ENCODE measurements around the gene LNX1.

Gene LNX1
- 0 to 0.41 (median 0.14) reads per million in 18 experiments for total RNA-seq

GRCh38 chr4:53591372-53591892 lies at the start of gene LNX1:
Gene LNX1 (minus strand): TSS chr4:53591486. CDS start chr4:53574002, 17,484 bp downstream.
- DNase-seq = peak; percentile 42 to 52

DNA sequence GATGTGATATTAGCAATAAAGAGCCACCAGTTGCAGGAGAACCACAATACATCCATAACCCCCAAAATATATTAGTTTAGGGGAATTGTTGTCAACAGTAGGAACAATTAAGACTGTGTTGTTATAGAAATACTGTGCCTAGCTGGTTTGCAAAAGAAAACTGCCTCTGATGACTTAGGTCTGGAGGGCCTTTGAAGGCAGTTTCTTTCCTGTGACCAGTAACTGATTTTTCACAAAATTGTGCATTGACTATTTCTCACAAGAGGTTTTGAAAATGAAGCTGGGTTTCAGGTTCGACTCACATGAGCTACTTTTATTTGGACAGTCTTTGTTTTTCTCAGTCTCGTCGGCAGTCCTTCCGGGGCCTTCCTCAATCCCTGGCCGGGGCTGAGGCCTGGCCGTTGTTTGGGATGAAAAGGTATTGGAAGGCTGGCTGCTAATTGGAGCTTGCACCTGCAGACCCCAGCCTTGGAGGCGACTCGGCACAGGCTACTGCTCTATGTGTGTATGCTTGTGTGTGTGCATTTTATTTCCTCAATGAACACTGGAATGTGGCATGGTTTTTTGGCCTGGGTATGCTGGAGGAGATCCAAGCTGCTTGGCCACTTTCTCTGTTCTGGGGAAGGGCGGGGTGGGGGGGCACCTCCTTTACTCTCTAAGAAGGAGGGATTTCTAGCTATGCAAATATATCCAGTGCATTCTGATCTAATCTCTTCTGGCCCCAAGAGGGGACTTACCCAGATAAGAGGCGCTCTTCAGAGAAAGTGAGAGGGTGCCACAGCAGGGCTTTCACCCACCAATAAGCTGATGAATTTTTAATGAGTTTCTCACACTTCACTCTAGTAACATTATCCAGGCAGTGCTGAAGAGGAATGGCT lies 49.5 kb upstream of the LNX1 start:
- no peak for DNase-seq

DNA sequence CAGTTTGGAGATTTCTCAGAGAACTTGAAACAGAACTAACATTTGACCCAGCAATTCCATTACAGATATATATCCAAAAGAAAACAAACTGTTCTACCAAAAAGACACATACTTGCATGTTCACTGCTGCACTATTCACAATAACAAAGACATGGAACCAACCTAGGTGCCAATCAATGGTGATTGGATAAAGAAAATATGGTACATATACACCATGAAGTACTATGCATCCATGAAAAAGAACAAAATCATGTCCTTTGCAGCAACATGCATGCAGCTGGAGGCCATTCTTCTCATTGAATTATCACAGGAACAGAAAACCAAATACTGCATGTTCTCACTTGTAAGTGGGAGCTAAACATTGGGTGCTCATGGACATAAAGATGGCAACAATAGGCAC lies 47.6 kb upstream of the LNX1 start:
- DNase-seq = no peak

DNA sequence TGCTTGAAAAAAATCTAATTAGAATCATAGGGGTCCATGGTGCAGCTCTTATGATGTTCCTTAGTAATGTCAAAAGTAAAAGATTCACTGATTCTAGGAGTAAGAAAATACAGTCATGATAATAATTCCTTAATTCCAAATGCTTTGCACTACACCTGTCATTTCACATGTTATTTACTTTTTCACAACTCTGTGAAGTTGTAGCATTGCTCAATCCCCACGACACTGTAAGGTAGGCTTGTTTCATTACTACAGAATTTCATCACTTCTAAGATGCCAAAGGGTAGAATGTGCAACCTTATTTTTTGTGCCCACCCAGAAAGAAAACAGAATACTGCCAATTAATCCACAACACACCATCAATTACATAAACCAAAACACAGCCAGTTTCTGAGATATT lies 46.1 kb upstream of the LNX1 start:
- DNase-seq = no peak

DNA sequence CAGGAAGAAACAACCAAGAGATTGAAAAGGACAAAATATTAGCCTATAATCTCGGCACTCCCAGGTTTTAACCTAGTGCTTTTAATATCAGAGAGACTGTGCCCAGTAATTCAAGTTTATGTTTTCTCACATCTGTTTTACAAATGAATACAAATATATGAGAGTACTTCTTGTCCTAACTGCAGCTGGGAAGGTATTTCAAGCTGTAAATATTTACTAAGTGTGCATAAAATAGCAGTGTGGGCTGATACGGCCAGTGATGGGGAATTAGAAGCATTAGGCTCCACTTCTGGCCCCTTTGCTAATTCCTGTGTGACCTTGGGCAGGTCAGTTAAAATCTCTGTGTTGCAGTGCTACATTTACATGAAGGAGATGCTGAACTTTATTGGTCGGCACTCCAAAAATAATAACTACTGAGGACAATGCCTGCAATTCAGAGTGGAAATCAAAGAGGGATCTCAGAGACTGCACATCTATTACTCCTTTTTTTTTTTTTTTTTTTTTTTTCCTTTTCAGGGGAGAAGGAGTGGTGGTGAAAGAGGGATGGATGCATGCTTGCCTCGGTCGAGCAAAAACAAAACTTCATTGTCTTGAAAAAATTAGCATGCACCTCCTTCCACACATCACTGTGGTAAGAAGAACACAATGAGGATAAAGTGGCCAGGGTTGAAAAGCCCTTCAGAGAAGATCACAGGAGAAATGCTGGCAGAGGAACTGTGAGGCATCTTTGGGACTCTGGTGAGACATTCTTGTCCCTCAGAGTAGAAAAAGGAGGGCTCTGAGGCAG lies 44.6 kb upstream of the LNX1 start:
- DNase-seq = no peak

DNA sequence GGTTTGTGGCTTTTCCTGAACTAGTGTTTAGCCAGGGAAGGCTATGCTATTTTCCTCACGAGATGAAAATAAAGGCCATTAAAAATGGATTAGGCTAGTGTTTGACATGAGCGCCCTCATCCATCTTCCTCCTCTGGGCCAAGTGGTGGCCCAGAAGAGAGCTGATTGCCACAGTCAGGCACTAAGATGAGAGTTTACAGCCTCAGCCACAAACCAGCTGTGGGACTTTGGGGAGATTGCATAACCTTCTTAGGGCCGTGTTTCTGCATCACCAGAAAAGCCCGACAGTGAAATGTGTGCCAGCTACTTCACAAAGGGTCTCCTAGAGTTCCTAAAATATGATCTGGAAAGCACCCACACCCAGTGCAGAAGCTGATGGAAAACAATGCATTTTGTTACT lies 42.3 kb upstream of the LNX1 start:
- peak in 1 of 2 donors; percentile 11 for DNase-seq

DNA sequence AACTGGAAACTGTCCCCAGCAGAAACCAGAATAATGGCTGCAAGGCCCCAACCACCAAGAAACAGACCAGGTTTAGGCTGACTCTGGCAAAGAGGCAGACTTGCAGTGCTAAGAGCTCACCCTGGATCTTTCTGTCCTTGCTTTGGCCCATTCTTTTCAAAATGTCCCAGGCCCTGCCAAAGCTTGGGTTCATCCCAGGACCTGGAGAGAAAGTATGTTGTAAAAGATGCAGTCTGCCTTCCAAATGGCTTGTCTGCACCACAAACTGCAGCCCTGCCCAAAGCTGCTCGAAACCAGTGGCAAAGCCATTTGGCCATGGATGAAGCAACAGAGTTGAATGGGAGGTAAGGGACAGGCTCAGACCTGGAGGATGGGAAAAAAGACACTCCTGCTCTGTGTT lies 38.0 kb upstream of the LNX1 start:
- DNase-seq = no peak

GRCh38 chr4:53626491-53626890 lies 35.2 kb upstream of the LNX1 start:
- no peak for DNase-seq

DNA sequence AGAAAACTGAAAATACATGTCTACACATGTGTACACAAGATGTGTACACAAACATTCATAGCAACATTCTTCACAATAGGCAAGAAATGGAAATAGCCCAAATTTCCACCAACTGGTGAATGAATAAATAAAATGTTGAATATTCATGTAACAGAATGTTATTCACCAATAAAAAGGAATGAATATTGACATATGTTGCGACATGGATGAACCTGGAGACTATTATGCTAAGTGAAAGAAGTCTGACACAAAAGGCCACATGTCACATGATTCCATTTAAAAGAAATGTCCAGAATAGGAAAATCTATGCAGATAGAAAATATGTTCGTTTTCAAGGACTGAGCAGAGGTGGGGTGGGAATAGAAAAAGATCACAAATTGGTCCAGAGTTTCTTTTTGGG lies 34.6 kb upstream of the LNX1 start:
- DNase-seq = no peak

GRCh38 chr4:53622739-53623151 lies 31.5 kb upstream of the LNX1 start:
- DNase-seq = no peak

GRCh38 chr4:53620956-53621355 lies 29.7 kb upstream of the LNX1 start:
- no peak for DNase-seq

GRCh38 chr4:53619431-53619830 lies 28.1 kb upstream of the LNX1 start:
- DNase-seq = no peak

- DNase-seq = no peak
These were observed 27.0 kb upstream of the LNX1 start for GRCh38 chr4:53618321-53618720.

- DNase-seq = no peak
These were observed 25.9 kb upstream of the LNX1 start for GRCh38 chr4:53617101-53617680.

DNA sequence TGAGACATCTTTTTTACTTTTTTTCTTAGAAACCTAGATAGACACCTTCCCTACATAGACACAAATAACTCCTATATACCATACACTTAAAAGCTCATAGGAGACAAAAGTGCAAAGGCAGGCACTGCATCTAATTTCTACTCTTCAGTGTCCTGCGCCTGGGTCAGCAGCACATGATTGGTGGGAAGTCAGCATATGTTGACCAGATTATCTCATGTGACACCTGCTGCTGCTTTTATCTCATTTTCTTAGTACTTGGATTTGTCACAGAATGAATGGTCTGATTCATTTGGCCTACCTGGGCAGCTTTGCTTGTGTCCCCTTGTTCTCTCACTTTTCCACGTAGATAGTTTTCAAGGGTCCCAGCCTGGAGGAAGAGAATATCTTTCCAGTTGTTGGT lies 24.9 kb upstream of the LNX1 start:
- DNase-seq = no peak

- no peak for DNase-seq
These were observed 23.3 kb upstream of the LNX1 start for GRCh38 chr4:53614591-53614990.

DNA sequence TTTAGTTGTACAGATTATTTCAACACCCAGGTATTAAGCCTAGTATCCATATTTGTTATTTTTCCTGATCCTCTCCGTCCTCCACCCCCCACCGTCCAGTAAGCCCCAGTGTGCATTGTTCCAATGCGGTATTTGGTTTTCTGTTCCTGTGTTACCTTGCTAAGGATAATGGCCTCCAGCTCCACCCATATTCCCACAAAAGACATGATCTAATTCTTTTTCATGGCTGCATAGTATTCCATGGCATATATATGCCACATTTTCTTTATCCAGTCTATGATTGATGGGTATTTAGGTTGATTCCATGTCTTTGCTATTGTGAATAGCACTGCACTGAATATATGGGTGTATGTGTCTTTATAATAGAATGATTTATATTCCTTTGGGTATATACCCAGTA lies 22.1 kb upstream of the LNX1 start:
- DNase-seq = no peak

DNA sequence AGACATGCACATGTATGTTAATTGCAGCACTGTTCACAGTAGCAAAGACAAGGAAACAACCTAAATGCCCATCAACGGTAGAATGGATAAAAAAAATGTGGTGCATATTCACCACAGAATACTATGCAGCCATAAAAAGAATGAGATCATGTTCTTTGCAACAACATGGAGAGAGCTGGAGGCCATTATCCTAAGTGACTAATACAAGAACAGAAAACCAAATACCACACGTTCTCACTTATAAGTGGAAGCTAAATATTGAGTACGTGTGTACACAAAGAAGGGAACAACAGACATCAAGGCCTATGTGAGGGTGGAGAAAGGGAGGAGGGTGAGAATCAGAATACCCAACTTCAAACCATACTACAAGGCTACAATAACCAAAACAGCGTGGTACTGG lies 17.4 kb upstream of the LNX1 start:
- no peak for DNase-seq

DNA sequence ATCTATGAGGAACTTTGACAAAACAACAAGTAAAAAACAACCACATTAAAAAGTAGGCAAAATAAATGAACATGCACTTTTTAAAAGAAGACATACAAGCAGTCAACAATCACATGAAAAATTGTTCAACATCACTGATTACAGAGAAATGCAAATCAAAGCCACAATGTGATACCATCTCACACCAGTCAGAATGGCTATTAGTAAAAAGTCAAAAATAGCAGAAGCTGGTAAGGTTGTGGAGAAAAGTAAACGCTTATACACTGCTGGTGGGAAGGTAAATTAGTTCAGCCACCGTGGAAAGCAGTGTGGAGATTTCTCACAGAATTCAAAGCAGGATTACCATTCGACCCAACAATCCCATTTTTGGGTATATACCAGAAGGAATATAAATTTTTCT lies 17.0 kb upstream of the LNX1 start:
- no peak for DNase-seq

DNA sequence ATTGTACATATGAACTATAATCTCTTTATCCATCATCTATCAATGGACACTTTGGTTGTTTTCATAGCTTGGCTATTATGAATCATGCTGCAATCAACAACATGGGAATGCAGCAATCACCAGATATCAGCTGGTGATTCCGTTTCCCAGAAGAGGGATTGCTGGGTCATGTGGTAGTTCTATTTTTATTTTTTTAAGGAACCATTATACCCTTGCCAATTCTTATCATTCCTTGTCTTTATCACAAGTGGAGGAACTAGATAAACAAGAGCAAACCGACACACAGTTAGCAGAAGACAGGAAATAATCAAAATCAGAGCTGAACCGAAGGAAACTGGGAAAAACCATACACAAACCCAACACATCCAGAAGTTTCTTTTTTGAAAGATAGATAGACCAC lies 14.5 kb upstream of the LNX1 start:
- DNase-seq = no peak

GRCh38 chr4:53602390-53602789 lies 11.1 kb upstream of the LNX1 start:
- DNase-seq = no peak

- DNase-seq = no peak
These were observed 10.0 kb upstream of the LNX1 start for GRCh38 chr4:53601251-53601764.

- no peak for DNase-seq
These were observed 8.3 kb upstream of the LNX1 start for GRCh38 chr4:53599632-53600031.
